GM18517 (cell line): ENCODE measurements around the gene NUP214.
"Not testable (repeated sequence)": the region's sequence is repeated elsewhere in the genome, so short reads cannot be mapped to it uniquely, and the experiment has no call there.

ENCODE experiments used
- ATAC-seq: cut with Tn5 transposase; IDR thresholded peaks from one replicate; pipeline ENCODE4 v1.9.1; 2021; ENCODE audit warnings: mild to moderate bottlenecking, moderate library complexity; ENCODE audit not compliant: unreplicated experiment

NUP214 gene

DNA sequence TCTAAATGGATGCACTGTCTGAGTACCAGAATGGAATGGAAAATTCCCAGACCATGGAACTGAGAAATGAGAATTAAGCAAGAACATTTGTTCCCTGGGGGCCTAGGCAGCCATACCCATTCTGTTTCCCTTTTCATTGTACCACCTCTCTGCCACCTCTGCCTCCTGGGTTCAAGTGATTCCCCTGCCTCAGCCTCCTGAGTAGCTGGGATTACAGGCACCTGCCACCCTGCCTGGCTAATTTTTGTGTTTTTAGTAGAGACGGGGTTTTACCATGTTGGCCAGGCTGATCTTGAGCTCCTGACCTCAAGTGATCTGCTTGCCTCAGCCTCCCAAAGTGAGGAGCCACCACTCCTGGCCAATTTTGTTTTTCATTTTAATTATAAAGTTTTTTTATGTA, 33.3 kb downstream of the NUP214 start:
- not testable (repeated sequence) for ATAC-seq

- ATAC-seq, result no peak
These were observed 35.2 kb downstream of the NUP214 start for GRCh38 chr9:131160416-131161112.

DNA sequence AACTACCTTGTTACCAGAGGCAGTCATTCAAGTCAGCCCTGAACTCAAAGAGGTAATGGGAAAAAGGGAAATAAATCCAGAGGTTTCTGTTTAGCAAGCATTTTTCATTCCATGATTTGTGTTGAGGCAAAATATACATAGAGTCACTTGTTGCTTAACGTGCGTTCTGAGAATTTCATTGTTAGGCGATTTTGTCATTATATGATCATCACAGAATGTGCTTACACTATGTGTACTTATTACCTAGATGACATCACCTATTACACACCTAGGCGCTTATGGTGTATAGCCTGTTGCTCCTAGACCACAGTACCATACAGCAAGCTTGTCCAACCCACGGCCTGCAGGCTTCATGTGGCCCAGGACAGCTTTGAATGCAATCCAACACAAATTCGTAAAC, 36.2 kb downstream of the NUP214 start:
- no peak for ATAC-seq

- ATAC-seq, result no peak
These were observed 37.5 kb downstream of the NUP214 start for GRCh38 chr9:131162886-131163285.

DNA sequence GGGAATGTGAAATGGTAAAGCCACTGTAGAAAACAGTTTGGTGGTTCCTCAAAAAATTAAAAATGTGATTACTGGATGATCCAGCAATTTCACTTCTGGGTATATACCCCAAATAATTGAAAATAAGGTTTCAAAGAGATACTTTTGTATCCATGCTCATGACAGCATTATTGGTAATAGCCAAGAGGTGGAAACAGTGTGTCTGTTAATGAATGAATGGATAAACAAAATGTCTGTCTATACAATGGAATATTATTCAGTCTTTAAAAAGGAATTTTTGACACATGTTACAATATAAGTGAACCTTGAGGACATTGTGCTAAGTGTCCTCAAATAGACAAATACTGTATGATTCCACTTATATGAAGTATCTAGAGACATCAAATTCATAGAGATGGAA, 40.1 kb downstream of the NUP214 start:
- ATAC-seq, result no peak

DNA sequence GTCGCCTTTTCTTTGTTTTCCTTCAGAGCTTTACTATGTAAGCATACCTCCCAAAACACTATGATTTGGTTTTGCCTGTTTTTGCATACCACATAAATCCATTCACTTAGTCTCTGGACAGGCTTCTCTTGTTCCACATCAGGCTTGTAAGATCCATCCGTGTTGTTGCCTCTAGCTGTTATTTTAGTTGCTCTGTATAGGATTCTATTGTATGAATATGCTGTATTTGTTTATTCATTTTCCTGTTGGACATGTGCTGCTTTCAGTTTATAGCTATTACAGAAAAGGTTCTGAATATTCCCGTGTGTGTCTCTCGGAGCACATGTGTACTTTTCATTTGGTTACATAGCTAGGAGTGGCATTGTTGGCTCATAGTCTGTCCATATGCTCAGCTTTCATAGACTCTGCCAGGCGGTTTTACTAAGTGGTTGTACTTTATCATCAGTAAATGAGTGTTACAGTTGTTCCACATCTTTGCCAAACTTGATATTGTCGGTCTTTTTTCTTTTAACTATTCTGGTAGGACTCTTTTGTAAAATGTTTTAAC, 41.8 kb downstream of the NUP214 start:
- no peak for ATAC-seq

DNA sequence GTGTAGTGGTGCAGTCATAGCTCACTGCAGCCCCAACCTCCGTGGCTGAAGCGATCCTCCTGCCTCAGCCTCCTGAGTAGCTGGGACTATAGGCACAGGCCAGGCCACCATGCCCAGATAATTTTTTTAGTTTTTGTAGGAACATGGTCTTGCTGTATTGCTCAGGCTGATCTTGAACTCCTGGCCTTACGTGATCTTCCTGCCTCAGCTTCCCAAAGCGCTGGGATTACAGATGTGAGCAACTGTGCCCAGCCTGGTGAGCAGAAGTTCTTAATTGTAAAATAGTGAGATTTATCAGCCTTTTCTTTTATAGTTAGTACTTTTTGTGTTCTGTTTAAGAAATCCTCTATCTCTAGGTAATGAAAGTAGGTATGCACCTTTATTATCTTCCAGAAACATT, 42.5 kb downstream of the NUP214 start:
- no peak for ATAC-seq

DNA sequence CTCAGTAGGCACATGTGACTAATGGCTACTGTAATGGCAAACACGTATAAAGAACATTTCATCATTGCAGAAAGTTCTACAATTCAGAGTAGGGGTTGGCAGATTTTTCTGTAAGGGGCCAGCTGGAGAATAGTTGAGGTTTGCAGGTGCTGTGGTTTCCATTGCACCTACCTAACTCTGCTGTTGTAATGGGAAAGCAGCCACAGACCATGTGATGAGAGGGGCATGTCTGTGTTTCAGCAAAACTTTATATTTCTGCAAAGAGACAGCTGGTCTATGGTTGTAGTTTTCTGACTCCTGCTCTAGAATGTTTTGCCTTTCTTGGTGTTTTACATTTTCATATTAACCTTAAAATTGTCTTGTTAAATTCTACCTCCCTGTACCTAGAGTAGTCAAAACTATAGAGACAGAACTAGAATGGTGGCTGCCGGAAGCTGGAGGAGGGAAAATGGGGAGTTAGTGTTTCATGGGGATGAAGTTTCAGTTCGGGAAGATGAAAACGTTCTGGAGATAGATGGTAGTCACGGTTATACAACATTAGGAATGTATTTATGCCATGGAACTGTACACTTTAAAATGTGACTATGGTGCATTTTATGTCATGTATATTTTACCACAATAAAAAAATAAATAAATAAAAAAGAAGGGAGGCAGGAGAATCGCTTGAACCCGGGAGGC, 44.3 kb downstream of the NUP214 start:
- no peak for ATAC-seq

GRCh38 chr9:131173995-131174394, 48.6 kb downstream of the NUP214 start:
- ATAC-seq, result no peak

DNA sequence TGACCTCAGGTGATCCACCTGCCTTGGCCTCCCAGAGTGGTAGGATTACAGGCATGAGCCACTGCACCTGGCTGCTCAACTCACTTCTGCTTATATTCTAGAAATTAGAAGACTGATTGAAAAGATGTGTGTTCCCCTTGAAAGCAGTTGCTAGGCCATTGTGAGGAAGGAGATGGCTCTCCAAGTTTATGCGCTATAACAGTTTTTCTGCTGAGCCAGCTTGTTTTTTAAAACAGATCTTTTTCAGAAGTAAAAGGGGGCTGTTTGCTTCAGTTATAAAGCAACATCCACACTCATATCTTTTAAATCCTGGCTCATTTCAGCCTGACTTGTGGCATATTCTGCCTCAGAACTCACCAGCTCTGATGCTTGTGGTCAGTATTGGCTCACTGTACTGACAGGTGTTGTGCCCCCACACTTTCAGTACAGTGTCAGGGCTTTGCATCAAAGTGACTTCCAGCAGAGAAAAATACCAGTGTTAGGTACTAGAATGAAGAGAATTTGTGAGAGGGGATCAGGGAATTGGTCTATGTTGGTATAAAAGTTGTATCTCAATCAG, 49.4 kb downstream of the NUP214 start:
- no peak for ATAC-seq

GRCh38 chr9:131177898-131178297, 52.5 kb downstream of the NUP214 start:
- ATAC-seq, result no peak

DNA sequence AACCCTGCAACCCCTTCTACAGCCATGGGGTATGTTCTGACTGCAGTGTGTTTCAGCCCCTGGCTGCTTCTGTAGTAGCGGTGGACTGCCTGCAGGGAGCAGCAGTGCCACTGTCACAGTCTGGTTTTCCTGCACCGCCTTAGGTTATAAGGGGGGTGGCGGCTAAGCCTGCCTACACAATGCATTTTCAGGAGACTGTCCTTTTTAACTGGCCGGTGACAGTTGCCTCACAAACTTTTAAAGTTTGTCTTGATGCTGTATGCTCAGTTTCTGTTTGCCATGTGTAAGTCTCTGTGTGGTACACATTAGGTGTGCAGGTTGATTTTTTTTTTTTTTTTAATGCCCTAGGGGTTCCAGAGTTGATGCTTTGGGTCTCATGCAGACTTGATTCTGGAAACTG, 53.0 kb downstream of the NUP214 start:
- ATAC-seq, result peak; percentile 69

DNA sequence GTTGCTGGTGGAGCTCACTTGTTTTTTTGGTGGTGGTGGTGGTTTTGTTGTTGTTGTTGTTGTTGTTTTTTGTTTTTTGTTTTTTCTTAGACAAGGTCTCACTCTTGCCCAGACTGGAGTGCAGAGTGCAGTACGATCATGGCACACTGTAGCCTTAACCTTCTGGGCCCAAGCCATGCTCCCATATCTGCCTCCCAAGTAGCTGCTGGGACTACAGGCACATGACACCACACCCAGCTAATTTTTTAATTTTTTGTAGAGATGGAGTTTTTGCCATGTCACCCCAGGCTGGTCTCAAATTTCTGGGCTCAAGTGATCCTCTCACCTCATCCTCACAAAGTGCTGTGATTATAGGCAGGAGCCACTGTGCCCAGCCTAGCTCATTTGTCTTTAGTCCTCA, 53.5 kb downstream of the NUP214 start:
- ATAC-seq, result no peak

DNA sequence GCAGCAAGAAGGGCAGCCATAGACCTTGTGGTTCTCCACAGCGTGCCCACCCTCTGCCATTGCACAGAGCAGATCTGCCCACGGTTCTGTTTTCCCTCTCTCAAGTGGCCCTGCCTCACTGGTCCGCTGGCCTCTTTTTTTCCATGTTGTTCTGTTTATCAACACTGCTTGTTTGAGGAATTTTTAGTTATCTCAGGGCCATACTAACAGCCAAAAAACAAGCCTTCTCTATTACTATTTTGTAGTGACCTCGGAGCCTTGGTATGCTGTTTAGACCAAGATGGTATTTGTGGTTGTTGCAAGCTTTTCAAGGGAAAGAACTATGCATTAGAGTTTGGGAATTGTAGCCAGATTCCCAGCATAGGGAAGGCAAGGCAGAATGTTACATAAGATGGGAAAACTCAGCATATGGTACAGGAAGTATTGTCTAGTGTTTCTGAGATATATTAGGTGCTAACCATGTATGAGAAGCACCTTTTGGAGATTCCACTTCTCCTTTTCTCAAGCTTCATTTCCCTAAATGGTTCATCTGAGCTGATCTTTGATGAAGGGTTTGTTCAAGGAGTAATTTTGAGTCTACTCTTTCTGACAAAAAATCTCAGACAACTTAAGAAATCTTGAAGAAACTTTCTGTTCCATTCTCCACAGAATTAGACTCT, 54.3 kb downstream of the NUP214 start:
- ATAC-seq, result no peak

DNA sequence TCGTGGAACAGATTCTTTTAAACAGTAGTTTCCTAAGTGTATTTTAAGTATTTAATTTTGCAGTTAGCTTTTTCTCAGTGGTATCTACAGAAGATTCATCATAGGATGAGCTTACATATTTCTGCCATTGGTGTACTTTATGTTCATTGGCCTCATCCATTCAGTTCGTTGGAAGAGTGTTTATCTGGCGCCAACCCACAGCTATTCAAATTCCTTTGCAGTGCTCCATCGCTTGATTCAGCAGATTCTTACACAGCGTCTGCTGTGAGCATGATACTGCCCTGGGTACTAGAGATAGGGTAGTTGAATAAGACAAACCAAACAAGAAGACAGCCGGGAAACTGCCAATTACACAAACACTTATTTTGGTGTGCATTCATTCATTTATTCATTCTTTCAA, 55.1 kb downstream of the NUP214 start:
- no peak for ATAC-seq

DNA sequence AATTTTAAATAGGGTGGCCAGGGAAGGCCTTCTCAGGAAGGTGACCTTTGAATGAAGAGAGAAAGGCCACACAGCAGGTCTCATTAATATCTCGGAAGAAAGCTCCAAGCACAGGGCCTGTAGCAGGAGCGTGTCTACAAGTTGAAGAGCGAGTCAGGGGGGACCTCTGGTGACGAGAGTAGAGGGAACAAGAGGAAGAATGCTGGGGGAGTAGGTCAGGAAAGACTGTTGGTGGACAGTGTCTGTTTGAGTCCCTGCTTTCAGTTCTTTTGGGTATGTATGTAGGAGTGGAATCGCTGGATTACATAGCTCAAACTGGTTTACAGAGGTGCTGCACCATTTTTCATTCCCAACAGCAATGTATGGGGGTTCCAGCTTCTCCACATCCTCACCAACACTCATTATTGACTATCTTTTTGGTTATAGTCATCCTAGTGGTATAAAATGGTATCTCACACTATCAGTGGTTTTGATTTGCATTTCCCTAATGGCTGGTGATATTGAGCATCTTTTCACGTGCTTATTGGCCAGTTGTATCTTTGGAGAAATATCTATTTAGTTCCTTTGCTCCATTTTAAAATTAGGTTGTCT, 55.8 kb downstream of the NUP214 start:
- ATAC-seq, result no peak

- ATAC-seq, result no peak
These were observed 60.5 kb downstream of the NUP214 start for GRCh38 chr9:131185924-131186323.

DNA sequence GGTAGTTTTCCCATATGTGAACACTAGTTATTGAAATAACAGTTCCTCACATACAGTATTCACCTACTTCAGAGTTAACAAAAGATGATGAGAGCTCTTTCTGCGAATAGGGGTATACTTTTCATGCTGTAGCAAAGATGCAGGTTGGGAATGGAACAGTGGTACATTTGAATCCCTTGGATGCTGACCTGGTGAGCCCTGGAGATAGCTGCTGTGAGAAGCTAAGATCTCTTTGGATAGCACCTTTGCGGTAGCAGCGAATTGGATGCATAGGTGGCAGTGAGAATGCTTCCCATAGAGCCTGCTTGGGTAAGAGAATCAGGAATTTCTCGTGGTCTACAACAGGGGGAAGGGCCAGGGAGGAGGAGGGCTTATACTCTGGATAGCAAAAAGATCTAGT, 61.2 kb downstream of the NUP214 start:
- ATAC-seq, result no peak

- no peak for ATAC-seq
These were observed 62.6 kb downstream of the NUP214 start for GRCh38 chr9:131187957-131188356.

GRCh38 chr9:131188976-131189375, 63.6 kb downstream of the NUP214 start:
- no peak for ATAC-seq

DNA sequence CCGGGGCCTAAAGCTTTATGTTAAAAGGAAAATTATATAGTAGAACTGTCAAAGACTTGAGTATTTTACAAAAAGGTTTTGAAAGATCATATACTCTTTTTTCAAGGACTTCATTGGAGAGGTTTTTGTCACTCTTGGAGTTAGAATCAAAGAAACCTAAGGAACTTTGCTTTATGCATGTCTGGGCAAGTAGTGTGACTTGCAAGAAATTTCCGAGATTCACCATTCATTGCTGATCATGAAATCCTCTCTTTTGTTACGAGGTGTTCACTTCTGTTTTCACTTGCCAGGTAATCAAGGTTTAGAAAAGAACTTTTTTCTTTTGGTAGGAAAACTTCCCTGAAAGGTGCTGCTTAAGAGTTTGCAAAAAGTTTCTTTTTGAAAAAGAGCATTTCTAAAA, 64.8 kb downstream of the NUP214 start:
- ATAC-seq, result no peak
